PFSK-1 (cell line): ENCODE measurements around the gene SLC38A3.

Experiments
- POLR2AphosphoS5 ChIP-seq: IDR thresholded peaks from 2 replicates; pipeline ENCODE4 v1.6.1; 2012; ENCODE audit warnings: low read depth, mild to moderate bottlenecking, control low read depth, low read length, moderate library complexity
- SIN3A ChIP-seq: IDR thresholded peaks from 2 replicates; pipeline ENCODE4 v1.6.1; 2012; ENCODE audit warnings: mild to moderate bottlenecking, low read length, moderate library complexity, borderline replicate concordance; ENCODE audit not compliant: insufficient read depth
- TAF1 ChIP-seq: IDR thresholded peaks from 2 replicates; pipeline ENCODE4 v1.6.1; 2012; ENCODE audit warnings: low read length, control low read depth, borderline replicate concordance; ENCODE audit not compliant: insufficient read depth

DNA sequence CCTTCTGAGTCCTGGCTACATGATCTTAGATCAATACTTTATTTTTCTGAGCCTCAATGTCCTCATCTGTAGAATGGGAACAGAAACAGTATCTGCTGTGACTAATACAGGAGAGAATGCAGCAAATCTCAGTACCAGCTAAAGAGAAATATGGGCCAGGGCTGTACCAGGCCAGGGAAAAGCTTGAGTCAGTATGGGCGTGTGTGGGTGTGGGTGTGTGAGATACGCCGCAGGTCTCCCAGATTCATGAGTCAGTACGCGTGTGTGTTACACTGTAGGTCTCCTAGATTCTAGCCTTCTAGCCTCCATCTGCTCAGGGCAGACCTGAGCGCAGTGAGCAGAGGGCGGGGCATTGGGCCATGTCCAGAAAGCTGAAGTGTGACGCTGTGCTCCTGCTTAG lies 46.1 kb downstream of the SLC38A3 start:
- TF ChIP-seq POLR2AphosphoS5 (no peak), TAF1 (no peak), SIN3A (no peak)
